Hepatocyte (in vitro differentiated cells): ENCODE results near the gene HELZ2. TPM values are rescaled to one million over a fixed set of nuclear protein-coding genes. Genes with fewer than 3 reads are reported as not detected.

Source experiments
- DNase-seq: peaks from one replicate; pipeline ENCODE4 v3.0.0-alpha.2; 2016; ENCODE audit warnings: low spot score
- H2AFZ ChIP-seq: fragments of 200-600 bp; sonication (generic); 2 replicates; pipeline ENCODE4 v1.6.0; 2016; ENCODE audit warnings: antibody characterized with exemption, mild to moderate bottlenecking
- H3K27ac ChIP-seq: fragments of 200-600 bp; sonication (generic); 2 replicates; pipeline ENCODE4 v1.5.1; 2016; ENCODE audit warnings: mild to moderate bottlenecking
- H3K27me3 ChIP-seq: fragments of 200-600 bp; sonication (generic); 2 replicates; pipeline ENCODE4 v1.6.1; 2016
- H3K36me3 ChIP-seq: fragments of 200-600 bp; sonication (generic); replicated peaks from 2 replicates; pipeline ENCODE4 v1.5.1; 2016; ENCODE audit warnings: low read depth; ENCODE audit not compliant: insufficient read depth
- H3K4me1 ChIP-seq: fragments of 200-600 bp; sonication (generic); 2 replicates; pipeline ENCODE4 v1.5.1; 2016; ENCODE audit warnings: mild to moderate bottlenecking, moderate library complexity; ENCODE audit not compliant: insufficient read depth
- H3K4me2 ChIP-seq: fragments of 200-600 bp; sonication (generic); 2 replicates; pipeline ENCODE4 v1.6.0; 2016
- H3K4me3 ChIP-seq: fragments of 200-600 bp; sonication (generic); 2 replicates; pipeline ENCODE4 v1.5.1; 2016; ENCODE audit warnings: mild to moderate bottlenecking
- H3K79me2 ChIP-seq: fragments of 200-600 bp; sonication (generic); 2 replicates; pipeline ENCODE4 v1.6.0; 2017; ENCODE audit warnings: mild to moderate bottlenecking
- H3K9me2 ChIP-seq: fragments of 200-600 bp; sonication (generic); replicated peaks from 2 replicates; pipeline ENCODE4 v1.6.0; 2017; ENCODE audit warnings: mild to moderate bottlenecking; ENCODE audit not compliant: insufficient read depth
- H3K9me3 ChIP-seq: fragments of 200-600 bp; sonication (generic); 2 replicates; pipeline ENCODE4 v1.5.1; 2016; ENCODE audit warnings: low read depth, mild to moderate bottlenecking
- H4K20me1 ChIP-seq: fragments of 200-600 bp; sonication (generic); 2 replicates; pipeline ENCODE4 v1.6.0; 2016; ENCODE audit warnings: mild to moderate bottlenecking; ENCODE audit not compliant: insufficient read depth, poor library complexity, severe bottlenecking
- EZH2 ChIP-seq: fragments of 200-600 bp; sonication (generic); IDR thresholded peaks from 2 replicates; pipeline ENCODE4 v1.6.1; 2016; ENCODE audit warnings: antibody characterized with exemption, mild to moderate bottlenecking, borderline replicate concordance
- EZH2phosphoT487 ChIP-seq: fragments of 200-600 bp; sonication (generic); IDR thresholded peaks from one replicate; pipeline ENCODE4 v1.6.1; 2018; ENCODE audit warnings: antibody characterized with exemption, mild to moderate bottlenecking, low read depth, moderate library complexity; ENCODE audit not compliant: unreplicated experiment, severe bottlenecking
- WGBS: methylation state at CpG from one replicate; pipeline ENCODE4 v1.1.6; 2016; ENCODE audit warnings: low lambda C conversion rate; ENCODE audit errors: missing lambda C conversion rate; 5-methylcytosine and 5-hydroxymethylcytosine counted together
- polyA plus RNA-seq: library from polyadenylated mRNA; unstranded; fragments of >200 nt; fragmentation: Nextera tagmentation; extraction: Ambion mirVana; gene quantifications from 2 replicates; pipeline ENCODE4 v1.2.1, GENCODE V29; 2016
- total RNA-seq: library from RNA; depleted of rRNA; stranded (reverse); fragments of >200 nt; gene quantifications from 2 replicates; pipeline ENCODE4 v1.2.3, GENCODE V29; 2014
- TF ChIP-seq, protein P1 (sequence below): fragments of 200-600 bp; sonication (generic); IDR thresholded peaks from 2 replicates; pipeline ENCODE4 v1.5.1; 2016; ENCODE audit warnings: antibody characterized with exemption, mild to moderate bottlenecking; ENCODE audit not compliant: poor library complexity

Gene HELZ2
- total and polyA plus RNA-seq, 2 experiments from 2014 or later, result 4.6 to 17.0 TPM

DNA sequence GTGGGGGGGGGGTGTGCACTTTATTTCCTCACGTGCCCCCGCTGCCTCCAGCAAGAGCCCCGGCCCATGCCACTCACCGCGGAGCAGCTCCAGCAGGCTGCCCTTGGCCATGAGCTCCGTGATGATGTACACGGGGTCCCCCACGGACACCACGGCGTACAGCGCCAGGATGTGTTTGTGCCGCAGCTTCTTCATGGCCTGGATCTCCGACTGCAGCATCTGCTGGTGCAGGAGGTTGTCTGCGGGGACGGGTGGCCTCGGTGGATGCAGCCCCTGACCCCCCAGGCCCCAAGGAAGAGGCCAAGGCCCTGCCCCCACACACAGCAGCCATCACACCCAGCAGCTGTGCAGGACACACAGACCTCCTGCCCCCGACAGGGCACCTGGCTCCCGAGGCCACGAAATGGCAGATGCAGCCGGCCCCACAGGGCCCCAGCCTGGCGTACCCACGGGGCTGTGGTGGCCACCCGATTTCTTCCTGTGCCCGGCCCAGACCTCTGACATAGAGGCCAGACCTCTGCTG is 41.5 kb downstream of the HELZ2 start:
- no peaks in the 10 kb centered on the region for H4K20me1 ChIP-seq
- H3K4me1 ChIP-seq, result no peaks in the 10 kb centered on the region
- H3K27me3 ChIP-seq, result no peaks in the 10 kb centered on the region
- no peak overlapping the region for H3K4me2 ChIP-seq
- WGBS, result 94% methylated on average over 23 of the region's 24 CpGs
- H2AFZ ChIP-seq, result no peak overlapping the region
- H3K36me3 ChIP-seq, result no peaks in the 10 kb centered on the region
- no peak for DNase-seq
- H3K9me3 ChIP-seq, result no peaks in the 10 kb centered on the region
- H3K27ac ChIP-seq, result no peak overlapping the region
- H3K79me2 ChIP-seq, result no peaks in the 10 kb centered on the region
- no peak for TF ChIP-seq EZH2phosphoT487
- TF ChIP-seq, protein P1, sequence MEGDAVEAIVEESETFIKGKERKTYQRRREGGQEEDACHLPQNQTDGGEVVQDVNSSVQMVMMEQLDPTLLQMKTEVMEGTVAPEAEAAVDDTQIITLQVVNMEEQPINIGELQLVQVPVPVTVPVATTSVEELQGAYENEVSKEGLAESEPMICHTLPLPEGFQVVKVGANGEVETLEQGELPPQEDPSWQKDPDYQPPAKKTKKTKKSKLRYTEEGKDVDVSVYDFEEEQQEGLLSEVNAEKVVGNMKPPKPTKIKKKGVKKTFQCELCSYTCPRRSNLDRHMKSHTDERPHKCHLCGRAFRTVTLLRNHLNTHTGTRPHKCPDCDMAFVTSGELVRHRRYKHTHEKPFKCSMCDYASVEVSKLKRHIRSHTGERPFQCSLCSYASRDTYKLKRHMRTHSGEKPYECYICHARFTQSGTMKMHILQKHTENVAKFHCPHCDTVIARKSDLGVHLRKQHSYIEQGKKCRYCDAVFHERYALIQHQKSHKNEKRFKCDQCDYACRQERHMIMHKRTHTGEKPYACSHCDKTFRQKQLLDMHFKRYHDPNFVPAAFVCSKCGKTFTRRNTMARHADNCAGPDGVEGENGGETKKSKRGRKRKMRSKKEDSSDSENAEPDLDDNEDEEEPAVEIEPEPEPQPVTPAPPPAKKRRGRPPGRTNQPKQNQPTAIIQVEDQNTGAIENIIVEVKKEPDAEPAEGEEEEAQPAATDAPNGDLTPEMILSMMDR, result no peak
- TF ChIP-seq EZH2, result no peak
- H3K9me2 ChIP-seq, result no peaks in the 10 kb centered on the region
- no peak overlapping the region for H3K4me3 ChIP-seq

DNA sequence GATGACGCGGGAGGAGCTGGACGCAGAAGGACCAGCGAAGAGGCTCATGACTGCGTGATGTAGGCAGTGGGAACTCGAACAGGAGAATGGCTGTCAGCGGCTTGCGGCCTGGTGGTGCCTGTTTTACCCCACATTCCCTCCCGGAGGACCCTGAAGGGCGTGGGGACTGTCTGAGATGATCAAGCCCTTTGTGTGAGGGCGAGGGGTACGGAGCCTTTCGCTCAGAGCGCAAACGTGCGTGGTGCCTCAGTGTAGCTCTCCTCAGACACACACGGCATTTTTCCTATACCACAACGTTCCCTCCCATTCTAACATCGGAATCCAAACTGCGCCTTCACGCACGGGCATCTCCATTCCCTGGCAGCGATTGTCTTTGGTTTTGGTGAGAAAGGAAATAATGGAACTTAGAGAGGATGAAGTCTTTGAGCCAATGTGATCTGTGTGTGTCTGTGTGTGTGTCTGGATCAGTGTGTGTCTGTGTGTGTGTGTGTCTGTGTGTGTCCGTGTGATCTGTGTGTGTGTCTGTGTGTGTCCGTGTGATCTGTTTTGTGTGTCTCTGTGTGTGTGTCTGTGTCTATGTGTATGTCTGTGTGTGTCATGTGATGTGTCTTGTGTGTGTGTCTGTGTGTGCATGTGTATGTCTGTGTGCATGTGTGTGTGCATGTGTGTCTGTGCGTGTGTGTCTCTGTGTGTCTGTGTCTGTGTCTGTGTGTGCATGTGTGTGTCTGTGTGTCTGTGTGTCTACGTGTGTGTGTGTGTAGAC is 42.2 kb downstream of the HELZ2 start:
- Histone ChIP-seq H3K4me1 (no peaks in the 10 kb centered on the region), H3K79me2 (no peaks in the 10 kb centered on the region), H3K9me2 (no peaks in the 10 kb centered on the region), H3K4me2 (no peak overlapping the region), H3K27ac (no peak overlapping the region), H2AFZ (no peak overlapping the region), H3K27me3 (no peaks in the 10 kb centered on the region), H3K9me3 (no peaks in the 10 kb centered on the region), H4K20me1 (no peaks in the 10 kb centered on the region), H3K4me3 (no peak overlapping the region), H3K36me3 (no peaks in the 10 kb centered on the region)
- WGBS, result 93% methylated on average over 27 of the region's 27 CpGs
- DNase-seq, result no peak
- TF ChIP-seq, protein P1, result no peak
- TF ChIP-seq EZH2phosphoT487 (no peak), EZH2 (no peak)

DNA sequence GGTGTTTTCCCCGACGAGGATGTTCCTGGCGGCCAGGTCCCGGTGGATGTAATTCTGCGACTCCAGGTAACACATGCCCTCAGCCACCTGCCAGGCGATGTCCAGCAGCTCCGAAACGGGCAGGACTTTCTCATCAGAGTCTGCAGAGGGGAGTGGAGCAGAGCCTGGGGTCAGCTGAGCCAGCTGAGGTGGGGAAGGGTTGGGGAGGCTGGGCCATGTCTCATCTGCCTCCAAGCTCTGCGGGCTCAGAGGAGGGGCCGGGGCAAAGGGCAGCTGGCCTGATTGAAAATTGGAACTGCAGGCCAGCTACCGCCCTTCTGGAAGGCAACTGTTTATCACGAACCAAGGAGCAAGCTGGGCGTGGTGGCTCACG is 43.3 kb downstream of the HELZ2 start:
- WGBS, result 74% methylated on average over 14 of the region's 14 CpGs
- Histone ChIP-seq H3K79me2 (no peaks in the 10 kb centered on the region), H3K9me3 (no peaks in the 10 kb centered on the region), H3K9me2 (no peaks in the 10 kb centered on the region), H2AFZ (no peak overlapping the region), H3K4me1 (no peaks in the 10 kb centered on the region), H3K27ac (no peak overlapping the region), H3K4me3 (no peak overlapping the region), H3K4me2 (no peak overlapping the region), H3K36me3 (no peaks in the 10 kb centered on the region), H4K20me1 (no peaks in the 10 kb centered on the region), H3K27me3 (no peaks in the 10 kb centered on the region)
- DNase-seq, result peak; percentile 61
- TF ChIP-seq EZH2, result no peak
- TF ChIP-seq, protein P1, result no peak
- no peak for TF ChIP-seq EZH2phosphoT487
